PC-3 (cell line): Measurements from ENCODE around the gene AKAIN1.

Experiments
- CTCF ChIP-seq: fragments of 300-600 bp; sonication (generic); conservative IDR thresholded peaks from 2 replicates; pipeline ENCODE4 v1.5.1; 2017; ENCODE audit warnings: antibody characterized with exemption, low read depth, mild to moderate bottlenecking, low read length
- EZH2 ChIP-seq: fragments of 300-600 bp; sonication (generic); IDR thresholded peaks from one replicate; pipeline ENCODE4 v1.6.1; 2017; ENCODE audit warnings: antibody characterized with exemption, mild to moderate bottlenecking, low read length; ENCODE audit not compliant: unreplicated experiment
- EZH2phosphoT487 ChIP-seq: fragments of 300-600 bp; sonication (generic); IDR thresholded peaks from 2 replicates; pipeline ENCODE4 v1.6.1; 2018; ENCODE audit warnings: mild to moderate bottlenecking, antibody characterized with exemption, low read length, borderline replicate concordance

- TF ChIP-seq EZH2phosphoT487 (no peak), CTCF (no peak), EZH2 (no peak)
Measured at GRCh38 chr18:5239447-5239846, 42.4 kb upstream of the AKAIN1 start.
